SK-N-SH treated with all-trans-retinoic acid at 6 μM for 48 hours (cell line): Measurements from ENCODE around the gene INSR.

Source experiments
- ATAC-seq: fragments of 200-7000 bp; cut with Tn5 transposase; 3 replicates; pipeline ENCODE4 v1.9.1; 2020; ENCODE audit warnings: mild to moderate bottlenecking, moderate library complexity
- ARNTL ChIP-seq: fragments of 450-650 bp; formaldehyde crosslinking; IDR thresholded peaks from 2 replicates; pipeline ENCODE4 v1.5.0; 2020; ENCODE audit warnings: low read depth, mild to moderate bottlenecking, moderate library complexity, borderline replicate concordance
- ESRRG ChIP-seq: fragments of 250-450 bp; sonication (Bioruptor Pico); IDR thresholded peaks from 2 replicates; pipeline ENCODE4 v1.6.1; 2021; ENCODE audit warnings: mild to moderate bottlenecking
- GLIS3 ChIP-seq: fragments of 250-450 bp; sonication (Bioruptor Pico); IDR thresholded peaks from 2 replicates; pipeline ENCODE4 v1.5.0; 2020; ENCODE audit warnings: mild to moderate bottlenecking, moderate library complexity
- ISL1 ChIP-seq: fragments of 250-450 bp; sonication (Bioruptor Pico); IDR thresholded peaks from 2 replicates; pipeline ENCODE4 v2.1.2; 2022; ENCODE audit warnings: mild to moderate bottlenecking, moderate library complexity
- OSR1 ChIP-seq: fragments of 250-450 bp; sonication (Bioruptor Pico); IDR thresholded peaks from 2 replicates; pipeline ENCODE4 v1.8.0; 2022; ENCODE audit warnings: moderate library complexity, mild to moderate bottlenecking, inconsistent platforms
- PPARA ChIP-seq: fragments of 250-450 bp; sonication (Bioruptor Pico); IDR thresholded peaks from 2 replicates; pipeline ENCODE4 v1.5.0; 2020; ENCODE audit warnings: mild to moderate bottlenecking, borderline replicate concordance
- RARB ChIP-seq: fragments of 250-450 bp; sonication (Bioruptor Pico); IDR thresholded peaks from 2 replicates; pipeline ENCODE4 v1.8.0; 2021; ENCODE audit warnings: mild to moderate bottlenecking, moderate library complexity
- SNAI2 ChIP-seq: fragments of 250-450 bp; sonication (Bioruptor Pico); IDR thresholded peaks from 2 replicates; pipeline ENCODE4 v1.5.0; 2020; ENCODE audit warnings: mild to moderate bottlenecking, moderate library complexity
- TCF4 ChIP-seq: fragments of 250-450 bp; sonication (Bioruptor Pico); IDR thresholded peaks from 2 replicates; pipeline ENCODE4 v1.8.0; 2021; ENCODE audit warnings: mild to moderate bottlenecking, moderate library complexity, borderline replicate concordance
- ZC3H10 ChIP-seq: fragments of 250-450 bp; sonication (Bioruptor Pico); IDR thresholded peaks from 2 replicates; pipeline ENCODE4 v1.5.1; 2021; ENCODE audit warnings: mild to moderate bottlenecking, moderate library complexity
- ZFP3 ChIP-seq: fragments of 250-450 bp; sonication (Bioruptor Pico); IDR thresholded peaks from 2 replicates; pipeline ENCODE4 v1.5.0; 2020; ENCODE audit warnings: mild to moderate bottlenecking, moderate library complexity
- ZFP30 ChIP-seq: fragments of 450-650 bp; formaldehyde crosslinking; IDR thresholded peaks from 2 replicates; pipeline ENCODE4 v1.5.0; 2022; ENCODE audit warnings: mild to moderate bottlenecking, moderate library complexity
- ZNF565 ChIP-seq: fragments of 450-650 bp; formaldehyde crosslinking; conservative IDR thresholded peaks from 2 replicates; pipeline ENCODE4 v1.5.0; 2020; ENCODE audit warnings: low read depth, mild to moderate bottlenecking, moderate library complexity
- ZNF8 ChIP-seq: fragments of 450-650 bp; formaldehyde crosslinking; IDR thresholded peaks from 2 replicates; pipeline ENCODE4 v1.5.0; 2020; ENCODE audit warnings: mild to moderate bottlenecking, moderate library complexity
- TF ChIP-seq, protein P1 (sequence below): fragments of 250-450 bp; sonication (Bioruptor Pico); IDR thresholded peaks from 2 replicates; pipeline ENCODE4 v1.5.1; 2020; ENCODE audit warnings: low read depth, mild to moderate bottlenecking, moderate library complexity
- TF ChIP-seq, protein P2 (sequence below): fragments of 250-450 bp; sonication (Bioruptor Pico); IDR thresholded peaks from 2 replicates; pipeline ENCODE4 v1.5.0; 2020; ENCODE audit warnings: mild to moderate bottlenecking, moderate library complexity
- TF ChIP-seq, protein P3 (sequence below): fragments of 250-450 bp; sonication (Bioruptor Pico); IDR thresholded peaks from 2 replicates; pipeline ENCODE4 v1.5.1; 2021; ENCODE audit warnings: mild to moderate bottlenecking, moderate library complexity
- TF ChIP-seq, protein P4 (sequence below): fragments of 250-450 bp; sonication (Bioruptor Pico); IDR thresholded peaks from 2 replicates; pipeline ENCODE4 v1.8.0; 2020; ENCODE audit warnings: mild to moderate bottlenecking, moderate library complexity, borderline replicate concordance
- TF ChIP-seq, protein P5 (sequence below): fragments of 250-450 bp; sonication (Bioruptor Pico); IDR thresholded peaks from 2 replicates; pipeline ENCODE4 v1.8.0; 2021; ENCODE audit warnings: low read depth, mild to moderate bottlenecking, moderate library complexity, borderline replicate concordance

The INSR gene

DNA sequence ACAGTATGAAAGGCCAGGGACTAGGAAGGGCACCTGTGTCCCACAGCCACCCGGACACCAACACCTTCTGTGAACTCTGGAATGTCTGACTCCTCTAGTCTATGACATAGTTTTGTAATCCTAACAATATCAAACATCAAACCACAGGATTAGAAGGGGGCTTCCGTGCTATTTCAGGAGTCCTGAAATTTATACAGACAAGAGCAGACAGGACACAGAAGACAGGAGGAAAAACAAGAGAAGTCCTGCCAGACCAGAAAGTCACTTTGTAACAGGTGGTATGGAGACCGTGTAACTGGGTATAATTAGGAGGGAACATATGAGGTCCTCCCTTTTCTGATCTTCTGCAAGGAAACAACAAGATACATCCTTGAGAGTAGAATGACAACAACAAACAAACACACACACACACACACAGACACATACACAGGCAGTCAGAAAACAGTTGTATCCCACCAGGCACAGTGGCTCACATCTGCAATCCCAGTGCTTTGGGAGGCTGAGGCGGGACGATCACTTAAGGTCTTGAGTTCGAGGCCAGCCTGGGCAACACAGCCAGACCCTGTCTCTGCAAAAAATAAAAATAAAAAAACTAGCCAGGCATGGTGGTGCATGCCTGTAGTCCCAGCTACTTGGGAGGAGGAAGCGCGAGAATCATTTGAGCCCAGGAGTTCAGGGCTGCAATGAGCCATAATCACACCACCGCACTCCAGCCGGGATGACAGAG is 13.1 kb downstream of the INSR start:
- no peak for ATAC-seq
- TF ChIP-seq ARNTL (no peak), SNAI2 (CRISPR knock-in tag) (no peak), ZFP3 (CRISPR knock-in tag) (no peak), ZNF565 (CRISPR knock-in tag) (no peak), ESRRG (CRISPR knock-in tag) (no peak), ISL1 (CRISPR knock-in tag) (no peak), ZFP30 (CRISPR knock-in tag) (no peak), ZC3H10 (no peak), GLIS3 (no peak), ZNF8 (CRISPR knock-in tag) (no peak), RARB (no peak)
- TF ChIP-seq, protein P1, sequence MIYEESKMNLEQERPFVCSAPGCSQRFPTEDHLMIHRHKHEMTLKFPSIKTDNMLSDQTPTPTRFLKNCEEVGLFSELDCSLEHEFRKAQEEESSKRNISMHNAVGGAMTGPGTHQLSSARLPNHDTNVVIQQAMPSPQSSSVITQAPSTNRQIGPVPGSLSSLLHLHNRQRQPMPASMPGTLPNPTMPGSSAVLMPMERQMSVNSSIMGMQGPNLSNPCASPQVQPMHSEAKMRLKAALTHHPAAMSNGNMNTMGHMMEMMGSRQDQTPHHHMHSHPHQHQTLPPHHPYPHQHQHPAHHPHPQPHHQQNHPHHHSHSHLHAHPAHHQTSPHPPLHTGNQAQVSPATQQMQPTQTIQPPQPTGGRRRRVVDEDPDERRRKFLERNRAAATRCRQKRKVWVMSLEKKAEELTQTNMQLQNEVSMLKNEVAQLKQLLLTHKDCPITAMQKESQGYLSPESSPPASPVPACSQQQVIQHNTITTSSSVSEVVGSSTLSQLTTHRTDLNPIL = no peak
- TF ChIP-seq, protein P2, sequence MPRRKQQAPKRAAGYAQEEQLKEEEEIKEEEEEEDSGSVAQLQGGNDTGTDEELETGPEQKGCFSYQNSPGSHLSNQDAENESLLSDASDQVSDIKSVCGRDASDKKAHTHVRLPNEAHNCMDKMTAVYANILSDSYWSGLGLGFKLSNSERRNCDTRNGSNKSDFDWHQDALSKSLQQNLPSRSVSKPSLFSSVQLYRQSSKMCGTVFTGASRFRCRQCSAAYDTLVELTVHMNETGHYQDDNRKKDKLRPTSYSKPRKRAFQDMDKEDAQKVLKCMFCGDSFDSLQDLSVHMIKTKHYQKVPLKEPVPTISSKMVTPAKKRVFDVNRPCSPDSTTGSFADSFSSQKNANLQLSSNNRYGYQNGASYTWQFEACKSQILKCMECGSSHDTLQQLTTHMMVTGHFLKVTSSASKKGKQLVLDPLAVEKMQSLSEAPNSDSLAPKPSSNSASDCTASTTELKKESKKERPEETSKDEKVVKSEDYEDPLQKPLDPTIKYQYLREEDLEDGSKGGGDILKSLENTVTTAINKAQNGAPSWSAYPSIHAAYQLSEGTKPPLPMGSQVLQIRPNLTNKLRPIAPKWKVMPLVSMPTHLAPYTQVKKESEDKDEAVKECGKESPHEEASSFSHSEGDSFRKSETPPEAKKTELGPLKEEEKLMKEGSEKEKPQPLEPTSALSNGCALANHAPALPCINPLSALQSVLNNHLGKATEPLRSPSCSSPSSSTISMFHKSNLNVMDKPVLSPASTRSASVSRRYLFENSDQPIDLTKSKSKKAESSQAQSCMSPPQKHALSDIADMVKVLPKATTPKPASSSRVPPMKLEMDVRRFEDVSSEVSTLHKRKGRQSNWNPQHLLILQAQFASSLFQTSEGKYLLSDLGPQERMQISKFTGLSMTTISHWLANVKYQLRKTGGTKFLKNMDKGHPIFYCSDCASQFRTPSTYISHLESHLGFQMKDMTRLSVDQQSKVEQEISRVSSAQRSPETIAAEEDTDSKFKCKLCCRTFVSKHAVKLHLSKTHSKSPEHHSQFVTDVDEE (CRISPR knock-in tag) = no peak
- TF ChIP-seq, protein P3, sequence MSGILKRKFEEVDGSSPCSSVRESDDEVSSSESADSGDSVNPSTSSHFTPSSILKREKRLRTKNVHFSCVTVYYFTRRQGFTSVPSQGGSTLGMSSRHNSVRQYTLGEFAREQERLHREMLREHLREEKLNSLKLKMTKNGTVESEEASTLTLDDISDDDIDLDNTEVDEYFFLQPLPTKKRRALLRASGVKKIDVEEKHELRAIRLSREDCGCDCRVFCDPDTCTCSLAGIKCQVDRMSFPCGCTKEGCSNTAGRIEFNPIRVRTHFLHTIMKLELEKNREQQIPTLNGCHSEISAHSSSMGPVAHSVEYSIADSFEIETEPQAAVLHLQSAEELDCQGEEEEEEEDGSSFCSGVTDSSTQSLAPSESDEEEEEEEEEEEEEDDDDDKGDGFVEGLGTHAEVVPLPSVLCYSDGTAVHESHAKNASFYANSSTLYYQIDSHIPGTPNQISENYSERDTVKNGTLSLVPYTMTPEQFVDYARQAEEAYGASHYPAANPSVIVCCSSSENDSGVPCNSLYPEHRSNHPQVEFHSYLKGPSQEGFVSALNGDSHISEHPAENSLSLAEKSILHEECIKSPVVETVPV (CRISPR knock-in tag) = no peak
- TF ChIP-seq, protein P4, sequence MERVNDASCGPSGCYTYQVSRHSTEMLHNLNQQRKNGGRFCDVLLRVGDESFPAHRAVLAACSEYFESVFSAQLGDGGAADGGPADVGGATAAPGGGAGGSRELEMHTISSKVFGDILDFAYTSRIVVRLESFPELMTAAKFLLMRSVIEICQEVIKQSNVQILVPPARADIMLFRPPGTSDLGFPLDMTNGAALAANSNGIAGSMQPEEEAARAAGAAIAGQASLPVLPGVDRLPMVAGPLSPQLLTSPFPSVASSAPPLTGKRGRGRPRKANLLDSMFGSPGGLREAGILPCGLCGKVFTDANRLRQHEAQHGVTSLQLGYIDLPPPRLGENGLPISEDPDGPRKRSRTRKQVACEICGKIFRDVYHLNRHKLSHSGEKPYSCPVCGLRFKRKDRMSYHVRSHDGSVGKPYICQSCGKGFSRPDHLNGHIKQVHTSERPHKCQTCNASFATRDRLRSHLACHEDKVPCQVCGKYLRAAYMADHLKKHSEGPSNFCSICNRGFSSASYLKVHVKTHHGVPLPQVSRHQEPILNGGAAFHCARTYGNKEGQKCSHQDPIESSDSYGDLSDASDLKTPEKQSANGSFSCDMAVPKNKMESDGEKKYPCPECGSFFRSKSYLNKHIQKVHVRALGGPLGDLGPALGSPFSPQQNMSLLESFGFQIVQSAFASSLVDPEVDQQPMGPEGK = no peak

DNA sequence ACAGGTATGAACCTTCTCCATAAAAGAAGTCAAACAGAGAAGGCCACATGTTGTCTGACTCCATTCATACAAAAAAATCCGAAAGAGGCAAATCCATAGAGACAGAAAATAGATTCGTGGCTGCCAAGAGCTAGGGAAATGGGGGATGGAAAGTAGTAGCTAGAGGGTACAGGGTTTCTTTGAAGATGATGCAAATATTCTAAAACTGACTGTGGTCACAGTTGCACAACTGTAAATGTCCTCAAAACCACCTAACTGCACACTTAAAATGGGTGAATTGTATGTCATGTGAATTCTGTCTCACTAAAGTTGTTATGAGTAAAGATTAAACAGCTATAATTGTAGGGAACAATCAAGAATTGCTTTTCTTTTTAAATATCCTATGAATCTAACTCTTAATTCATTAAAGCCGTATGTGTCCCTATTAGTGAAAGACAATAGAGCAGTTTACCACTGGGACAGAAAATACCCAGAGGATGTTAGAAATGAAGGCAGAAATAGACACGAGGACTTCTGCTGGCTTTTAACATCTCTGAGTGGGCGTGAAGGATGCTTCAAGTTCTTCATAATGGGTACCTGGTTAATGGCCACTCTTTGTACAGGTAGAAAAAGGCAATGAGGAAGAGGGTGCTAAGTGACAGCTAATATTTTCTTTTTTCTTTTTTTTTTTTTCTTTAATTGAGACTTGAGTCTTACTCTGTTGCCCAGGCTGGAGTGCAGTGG is 21.2 kb downstream of the INSR start:
- TF ChIP-seq ISL1 (CRISPR knock-in tag) = no peak
- TF ChIP-seq, all 23 proteins: peak for 0
- no peak for ATAC-seq

DNA sequence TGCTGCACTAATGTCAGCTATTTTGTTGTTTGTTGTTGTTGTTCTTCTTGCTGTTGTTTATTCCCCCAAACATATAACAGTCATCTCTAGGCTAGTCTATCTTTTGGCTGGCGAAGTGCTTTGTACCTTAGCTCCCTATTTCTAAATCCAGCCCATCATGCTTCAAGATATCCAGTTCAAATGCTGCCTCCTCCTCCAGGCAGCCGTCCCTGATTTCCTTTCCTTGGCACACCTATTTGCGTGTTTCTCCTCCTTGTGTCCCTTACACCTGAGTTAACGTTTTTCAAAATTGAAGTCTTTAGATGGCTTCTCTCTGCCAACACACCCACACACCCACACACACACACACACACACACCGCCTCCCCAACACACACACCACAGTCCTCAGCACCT is 25.5 kb downstream of the INSR start:
- no peak for TF ChIP-seq OSR1 (CRISPR knock-in tag)
- ATAC-seq = no peak

DNA sequence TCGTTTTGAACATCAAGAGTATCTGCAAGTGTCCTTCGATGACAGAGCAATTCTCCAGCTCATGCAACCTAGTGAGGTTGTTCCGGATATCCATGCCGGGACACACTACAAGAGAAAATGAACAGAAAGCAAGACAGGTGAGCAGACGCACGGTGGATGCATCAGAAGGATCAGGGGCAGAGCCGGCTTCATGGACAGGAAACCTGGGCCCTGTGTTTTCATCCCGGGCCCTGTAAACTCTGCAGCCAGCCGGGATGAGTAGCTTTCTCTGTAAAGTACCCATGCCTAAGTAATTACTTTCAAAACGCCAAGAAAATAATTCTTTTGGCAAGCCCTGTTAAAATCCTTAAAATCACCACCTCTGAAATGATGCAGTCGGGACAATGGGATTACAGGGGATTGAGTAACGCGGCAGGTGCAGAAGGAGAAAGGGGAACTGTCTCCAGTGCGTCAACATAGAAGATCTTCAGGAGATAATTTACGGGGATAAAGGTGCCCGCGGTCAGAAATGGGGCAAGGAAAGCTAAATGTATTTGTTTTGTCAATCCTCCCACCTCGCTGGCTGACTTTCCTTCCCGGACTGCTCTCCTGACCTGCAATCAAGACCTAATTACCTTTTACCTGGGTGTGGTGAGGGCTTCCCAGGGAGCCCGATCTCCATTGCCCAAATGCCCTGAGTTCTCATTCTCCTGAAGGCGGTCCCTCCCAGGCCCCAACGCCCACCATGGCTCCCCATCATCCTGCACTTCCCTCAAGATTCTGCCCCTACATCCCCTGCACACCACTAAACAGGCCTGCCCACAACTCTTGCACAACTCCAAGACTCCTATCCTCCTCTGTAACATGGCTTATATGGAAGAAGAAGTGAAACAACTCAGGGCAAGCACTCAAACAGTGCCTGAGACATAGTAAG is 26.2 kb downstream of the INSR start:
- ATAC-seq = no peak
- TF ChIP-seq GLIS3 (no peak), TCF4 (no peak), ZC3H10 (no peak), PPARA (CRISPR knock-in tag) (no peak)
- TF ChIP-seq, protein P5, sequence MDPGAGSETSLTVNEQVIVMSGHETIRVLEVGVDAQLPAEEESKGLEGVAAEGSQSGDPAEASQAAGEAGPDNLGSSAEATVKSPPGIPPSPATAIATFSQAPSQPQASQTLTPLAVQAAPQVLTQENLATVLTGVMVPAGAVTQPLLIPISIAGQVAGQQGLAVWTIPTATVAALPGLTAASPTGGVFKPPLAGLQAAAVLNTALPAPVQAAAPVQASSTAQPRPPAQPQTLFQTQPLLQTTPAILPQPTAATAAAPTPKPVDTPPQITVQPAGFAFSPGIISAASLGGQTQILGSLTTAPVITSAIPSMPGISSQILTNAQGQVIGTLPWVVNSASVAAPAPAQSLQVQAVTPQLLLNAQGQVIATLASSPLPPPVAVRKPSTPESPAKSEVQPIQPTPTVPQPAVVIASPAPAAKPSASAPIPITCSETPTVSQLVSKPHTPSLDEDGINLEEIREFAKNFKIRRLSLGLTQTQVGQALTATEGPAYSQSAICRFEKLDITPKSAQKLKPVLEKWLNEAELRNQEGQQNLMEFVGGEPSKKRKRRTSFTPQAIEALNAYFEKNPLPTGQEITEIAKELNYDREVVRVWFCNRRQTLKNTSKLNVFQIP (CRISPR knock-in tag) = no peak
- TF ChIP-seq, protein P2 (CRISPR knock-in tag) = no peak
